Measurements from ENCODE around the gene NID1.

DNA sequence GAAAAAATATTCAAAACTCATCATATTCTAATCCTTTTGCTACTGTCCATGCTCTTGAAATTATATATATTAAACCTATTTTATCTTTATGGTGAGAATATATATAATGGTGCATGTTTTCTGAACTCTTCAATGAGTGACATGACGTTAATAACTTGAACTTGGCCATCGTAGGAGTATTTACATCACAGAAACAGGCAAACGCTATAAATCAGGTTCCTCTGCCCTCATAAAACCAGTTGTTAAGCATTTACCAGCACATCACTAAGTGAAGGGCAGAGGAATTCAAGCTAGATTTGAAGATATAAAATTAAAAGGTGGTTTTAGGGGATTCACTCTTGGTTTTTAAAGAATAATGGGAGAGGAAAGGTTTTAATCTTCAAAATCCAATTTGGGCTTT lies 20.5 kb downstream of the NID1 start:
- TF ChIP-seq, protein P1, sequence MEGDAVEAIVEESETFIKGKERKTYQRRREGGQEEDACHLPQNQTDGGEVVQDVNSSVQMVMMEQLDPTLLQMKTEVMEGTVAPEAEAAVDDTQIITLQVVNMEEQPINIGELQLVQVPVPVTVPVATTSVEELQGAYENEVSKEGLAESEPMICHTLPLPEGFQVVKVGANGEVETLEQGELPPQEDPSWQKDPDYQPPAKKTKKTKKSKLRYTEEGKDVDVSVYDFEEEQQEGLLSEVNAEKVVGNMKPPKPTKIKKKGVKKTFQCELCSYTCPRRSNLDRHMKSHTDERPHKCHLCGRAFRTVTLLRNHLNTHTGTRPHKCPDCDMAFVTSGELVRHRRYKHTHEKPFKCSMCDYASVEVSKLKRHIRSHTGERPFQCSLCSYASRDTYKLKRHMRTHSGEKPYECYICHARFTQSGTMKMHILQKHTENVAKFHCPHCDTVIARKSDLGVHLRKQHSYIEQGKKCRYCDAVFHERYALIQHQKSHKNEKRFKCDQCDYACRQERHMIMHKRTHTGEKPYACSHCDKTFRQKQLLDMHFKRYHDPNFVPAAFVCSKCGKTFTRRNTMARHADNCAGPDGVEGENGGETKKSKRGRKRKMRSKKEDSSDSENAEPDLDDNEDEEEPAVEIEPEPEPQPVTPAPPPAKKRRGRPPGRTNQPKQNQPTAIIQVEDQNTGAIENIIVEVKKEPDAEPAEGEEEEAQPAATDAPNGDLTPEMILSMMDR (conservative IDR thresholded peaks at IDR 0.05; ENCODE audit: low read length): no peak
- no peak for TF ChIP-seq EZH2phosphoT487 (IDR thresholded peaks at IDR 0.05; ENCODE audit: borderline replicate concordance, low read depth, low read length)

All from OCI-LY7 (cell line).